ENCODE results near the gene ANKH. TPM values are rescaled to one million over a fixed set of nuclear protein-coding genes. Genes with fewer than 3 reads are reported as not detected.
"Not testable (repeated sequence)": the region's sequence is repeated elsewhere in the genome, so short reads cannot be mapped to it uniquely, and the experiment has no call there.

ANKH gene
- 10 to 100 TPM; 17.2 to 66.7 (median 24.5) TPM for total RNA-seq

DNA sequence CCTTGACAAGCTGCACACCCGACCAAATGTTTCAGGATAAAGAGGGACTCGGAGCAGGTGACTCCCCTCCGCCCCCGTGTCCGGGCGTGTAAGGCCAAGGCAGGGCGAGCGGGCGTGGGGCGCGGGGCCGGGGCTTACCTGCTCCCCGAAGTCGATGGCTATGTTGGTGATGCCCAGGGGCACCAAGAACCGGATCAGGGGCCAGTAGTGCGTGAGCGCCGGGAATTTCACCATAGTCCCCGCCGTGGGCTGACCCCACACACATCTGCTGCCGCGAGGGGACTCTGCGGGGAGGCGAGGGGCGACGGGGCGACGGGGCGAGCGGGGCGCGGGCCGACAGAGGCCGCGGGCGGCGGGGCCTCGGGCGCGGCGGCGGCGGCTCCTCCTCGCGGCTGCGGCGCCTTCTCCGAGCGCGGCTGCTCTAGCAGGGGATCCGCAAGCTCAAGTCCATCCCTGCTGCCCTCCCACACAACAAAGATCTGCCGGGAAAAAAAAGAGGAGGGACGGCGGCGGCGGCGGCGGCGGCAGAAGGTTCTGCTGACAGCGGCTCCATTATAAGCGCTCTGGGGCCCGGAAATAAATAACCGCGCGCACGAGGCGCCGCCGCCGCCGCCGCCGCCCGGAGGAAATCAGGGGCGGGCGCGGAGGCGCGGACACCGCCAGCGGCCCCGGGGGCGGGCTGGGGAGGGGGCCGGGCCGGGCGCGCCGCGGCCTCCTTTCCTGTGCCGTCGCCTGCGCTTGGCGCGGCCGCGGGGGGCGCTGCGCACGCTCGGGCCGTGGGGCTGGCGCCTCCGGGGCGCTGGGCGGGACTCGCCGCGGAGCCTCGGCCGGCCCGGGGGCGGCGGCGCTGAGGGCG is at the start of gene ANKH:
Gene ANKH, minus strand, starts transcription at position 565 of the 856 bp plus-strand sequence. Its CDS starts 331 bp downstream, at position 234.
- Histone ChIP-seq H3K27ac (peak within 1 kb of the TSS; percentile 86 to 95 (median 90)), H3K4me1 (peaks cover 11 to 22% (median 16%) of the 10 kb centered on the region in 4 donors), H3K27me3 (no peaks in the 10 kb centered on the region), H3K36me3 (no peaks in the 10 kb centered on the region), H3K9me3 (no peaks in the 10 kb centered on the region), H3K4me3 (peak within 1 kb of the TSS; percentile 70 to 93 (median 75))
- peak; percentile 80 to 97 for DNase-seq
- 0 to 3% methylated on average over 8 to 45 of the region's 115 CpGs for WGBS, 2 donors
- peak; percentile 94 to 96 for ATAC-seq (ENCODE audit: low FRiP score in 2 of 2)
- no peak for TF ChIP-seq POLR2AphosphoS5 (IDR thresholded peaks at IDR 0.05)
- no peak for TF ChIP-seq EP300 (IDR thresholded peaks at IDR 0.05)
- TF ChIP-seq POLR2A (IDR thresholded peaks at IDR 0.05): no peak
- TF ChIP-seq CTCF (IDR thresholded peaks at IDR 0.05): peak in 5 of 6 experiments; percentile 46 to 75 (median 56)

DNA sequence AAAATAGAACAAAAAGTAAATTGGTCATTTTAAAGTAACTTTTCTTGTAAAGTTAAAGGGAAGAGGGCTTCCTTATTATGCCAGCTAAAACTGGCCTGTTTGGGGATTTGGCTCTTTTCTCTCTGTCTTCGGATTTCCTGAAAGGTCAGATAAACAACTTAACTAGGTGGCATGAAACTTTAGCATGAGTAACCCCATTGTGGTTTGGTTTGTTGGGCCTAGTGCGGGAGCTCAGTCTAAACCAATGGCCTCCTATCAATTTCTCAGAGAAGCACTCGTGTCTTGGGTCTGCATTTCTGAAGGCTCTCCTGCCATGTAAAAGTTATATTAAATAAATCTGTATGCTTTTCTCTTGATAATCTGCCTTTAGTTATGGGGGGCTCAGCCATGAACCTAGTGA is 48.5 kb upstream of the ANKH start:
- TF ChIP-seq CTCF (IDR thresholded peaks at IDR 0.05) (no peak), POLR2A (IDR thresholded peaks at IDR 0.05) (no peak), POLR2AphosphoS5 (IDR thresholded peaks at IDR 0.05) (no peak), EP300 (IDR thresholded peaks at IDR 0.05) (no peak)
- Histone ChIP-seq H3K36me3 (no peaks in the 10 kb centered on the region), H3K27me3 (no peaks in the 10 kb centered on the region), H3K9me3 (no peaks in the 10 kb centered on the region), H3K4me1 (peaks cover 0 to 3% (median 0%) of the 10 kb centered on the region in 4 donors), H3K4me3 (no peak overlapping the region), H3K27ac (no peak overlapping the region)
- no peak for ATAC-seq (ENCODE audit: low FRiP score in 2 of 2)
- 86 to 88% methylated on average over 3 of the region's 3 CpGs for WGBS, 2 donors
- DNase-seq: no peak

GRCh38 chr5:14919106-14919505 is 47.5 kb upstream of the ANKH start:
- H3K27me3 ChIP-seq; H3K4me3 ChIP-seq; DNase-seq; H3K36me3 ChIP-seq; H3K4me1 ChIP-seq; H3K27ac ChIP-seq; ATAC-seq (ENCODE audit: low FRiP score in 2 of 2); H3K9me3 ChIP-seq: not testable (repeated sequence)
- WGBS, 2 donors: 85 to 94% methylated on average over 2 of the region's 2 CpGs

DNA sequence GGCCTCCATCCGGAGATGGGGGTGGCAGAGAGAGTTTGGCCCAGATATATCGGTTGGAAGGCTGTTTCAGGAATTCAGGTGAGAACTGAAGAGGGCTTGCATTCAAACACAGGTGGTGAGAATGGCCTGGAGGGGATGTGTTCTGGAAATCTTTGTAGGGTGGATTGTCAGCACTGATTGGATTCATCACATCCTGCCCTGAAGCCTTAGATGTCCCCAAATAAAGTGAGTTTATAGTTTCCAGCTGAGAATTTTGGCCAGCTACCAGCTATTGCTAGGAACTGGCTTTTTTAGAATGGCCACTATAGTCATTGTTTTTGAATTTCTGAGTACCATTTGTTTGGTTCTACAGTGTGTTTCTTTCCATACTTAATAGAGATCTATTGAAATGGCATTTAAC is 46.1 kb upstream of the ANKH start:
- Histone ChIP-seq H3K4me3 (no peak overlapping the region), H3K36me3 (no peaks in the 10 kb centered on the region), H3K9me3 (no peaks in the 10 kb centered on the region), H3K4me1 (peaks cover 0 to 3% (median 0%) of the 10 kb centered on the region in 4 donors), H3K27ac (no peak overlapping the region), H3K27me3 (no peaks in the 10 kb centered on the region)
- ATAC-seq (ENCODE audit: low FRiP score in 2 of 2) (no peak), DNase-seq (no peak)
- TF ChIP-seq EP300 (IDR thresholded peaks at IDR 0.05) (no peak), POLR2AphosphoS5 (IDR thresholded peaks at IDR 0.05) (no peak), CTCF (IDR thresholded peaks at IDR 0.05) (no peak), POLR2A (IDR thresholded peaks at IDR 0.05) (no peak)
- 87 to 88% methylated on average over 2 of the region's 2 CpGs for WGBS, 2 donors

DNA sequence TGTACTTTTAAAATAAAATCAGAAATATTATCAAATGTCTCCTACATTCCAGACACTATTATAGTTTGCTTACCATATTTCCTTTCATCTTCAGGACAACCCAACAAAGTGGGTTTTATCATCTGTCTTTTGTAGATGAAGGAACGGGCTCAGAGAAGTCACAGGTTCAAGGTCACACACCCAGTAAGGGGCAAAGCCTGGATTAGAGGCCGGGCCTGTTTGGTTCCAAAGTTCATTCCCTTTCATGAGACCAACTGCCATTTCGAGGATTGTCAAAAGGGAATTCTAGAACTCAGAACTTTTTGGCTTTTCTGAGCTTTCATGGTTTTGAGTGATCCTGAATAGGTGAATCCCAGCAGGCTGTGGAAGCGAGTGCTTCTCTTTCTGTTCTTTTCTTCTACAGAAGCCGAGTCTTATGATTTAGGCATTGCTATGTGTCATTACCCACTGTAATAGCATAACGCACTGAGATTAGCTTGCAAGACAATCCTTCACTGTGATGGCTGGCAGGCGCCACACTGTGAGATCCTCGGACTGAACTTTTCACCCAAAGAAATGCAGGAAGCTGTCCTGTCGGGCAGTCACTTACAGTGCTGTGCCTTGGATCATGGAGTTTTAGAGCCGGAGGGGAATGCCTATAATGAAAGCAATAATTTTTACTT is 43.8 kb upstream of the ANKH start:
- Histone ChIP-seq H3K4me3 (no peak overlapping the region), H3K36me3 (no peaks in the 10 kb centered on the region), H3K9me3 (no peaks in the 10 kb centered on the region), H3K27ac (no peak overlapping the region), H3K27me3 (no peaks in the 10 kb centered on the region), H3K4me1 (no peaks in the 10 kb centered on the region)
- no peak for DNase-seq
- no peak for ATAC-seq (ENCODE audit: low FRiP score in 2 of 2)
- WGBS, 2 donors: 85 to 89% methylated on average over 10 of the region's 10 CpGs
- TF ChIP-seq CTCF (IDR thresholded peaks at IDR 0.05): no peak
- TF ChIP-seq EP300 (IDR thresholded peaks at IDR 0.05): no peak
- TF ChIP-seq POLR2A (IDR thresholded peaks at IDR 0.05): no peak
- TF ChIP-seq POLR2AphosphoS5 (IDR thresholded peaks at IDR 0.05): no peak
